H1 (cell line): Measurements from ENCODE around the gene TMPRSS3. TPM values are rescaled to one million over a fixed set of nuclear protein-coding genes. Genes with fewer than 3 reads are reported as not detected.

ENCODE experiments used
- CTCF ChIA-PET: fragments of 300-600 bp; sonication (Branson Sonifier 250); formaldehyde crosslinking; loops from one replicate; lab custom pipeline; 2021; ENCODE audit not compliant: partially characterized antibody; lab: Charles Lee
- POLR2A ChIA-PET: fragments of 300-600 bp; sonication (Branson Sonifier 250); formaldehyde crosslinking; loops from one replicate; lab custom pipeline; 2021; ENCODE audit warnings: inconsistent platforms; ENCODE audit not compliant: partially characterized antibody; lab: Charles Lee
- DNase-seq, 2 experiments: peaks; one replicate each; pipeline versions ENCODE4 v3.0.0 to v3.0.0-alpha.2; 2010 to 2022; ENCODE audit warnings: low spot score in 2 of 2, low read depth in 1 of 2, mixed read lengths in 1 of 2
- FAIRE-seq: peaks from 2 replicates; lab custom pipeline; 2011; peaks lifted over from hg19 to GRCh38; lab: Jason Lieb, UNC
- H2AFZ ChIP-seq: 2 replicates; pipeline ENCODE4 v1.8.1; 2012; ENCODE audit warnings: low read length, inconsistent platforms
- H2AK5ac ChIP-seq: 2 replicates; pipeline ENCODE4 v1.6.1; 2013; ENCODE audit warnings: low read depth, low read length
- H2BK120ac ChIP-seq: replicated peaks from 2 replicates; pipeline ENCODE3; 2013; ENCODE audit warnings: low read depth, low read length, inconsistent platforms
- H2BK12ac ChIP-seq: 2 replicates; pipeline ENCODE4 v1.6.1; 2013; ENCODE audit warnings: low read depth, low read length
- H2BK15ac ChIP-seq: 2 replicates; pipeline ENCODE4 v1.6.1; 2013; ENCODE audit warnings: low read length
- H2BK20ac ChIP-seq: 2 replicates; pipeline ENCODE4 v1.6.1; 2013; ENCODE audit warnings: low read length
- H2BK5ac ChIP-seq: 2 replicates; pipeline ENCODE4 v1.6.1; 2013; ENCODE audit warnings: low read depth, low read length
- H3K14ac ChIP-seq: 2 replicates; pipeline ENCODE4 v1.6.1; 2013; ENCODE audit warnings: inconsistent platforms; ENCODE audit not compliant: insufficient read length
- H3K18ac ChIP-seq: 2 replicates; pipeline ENCODE4 v1.6.1; 2013; ENCODE audit warnings: low read length; ENCODE audit errors: extremely low read depth
- H3K23ac ChIP-seq: 2 replicates; pipeline ENCODE4 v1.6.1; 2013; ENCODE audit warnings: inconsistent platforms; ENCODE audit not compliant: insufficient read length
- H3K23me2 ChIP-seq: 2 replicates; pipeline ENCODE4 v1.6.1; 2013; ENCODE audit warnings: low read depth, low read length
- H3K27ac ChIP-seq: 2 replicates; pipeline ENCODE4 v1.6.1; 2011; ENCODE audit warnings: low read depth, low read length, inconsistent platforms
- H3K27me3 ChIP-seq, 4 experiments: replicated peaks in 1 of 4; 1 replicate in 1 of 4; 2 replicates in 3 of 4; pipeline versions ENCODE4 v1.6.1 to v1.8.1; 2011 to 2013; ENCODE audit warnings: low read length in 3 of 4, mild to moderate bottlenecking in 3 of 4, inconsistent platforms in 2 of 4, mixed read lengths in 2 of 4, moderate library complexity in 1 of 4; ENCODE audit not compliant: control insufficient read depth in 3 of 4, insufficient read depth in 3 of 4; ENCODE audit errors: extremely low read depth in 1 of 4
- H3K36me3 ChIP-seq, 4 experiments: 2 replicates each; pipeline versions ENCODE4 v1.6.1 to v1.8.1; 2011 to 2013; ENCODE audit warnings: mild to moderate bottlenecking in 4 of 4, low read length in 3 of 4, moderate library complexity in 2 of 4, control low read depth in 1 of 4, inconsistent platforms in 1 of 4; ENCODE audit not compliant: insufficient read depth in 4 of 4, control insufficient read depth in 2 of 4
- H3K4ac ChIP-seq: replicated peaks from 2 replicates; pipeline ENCODE3; 2013; ENCODE audit warnings: low read length, low read depth, mixed read lengths, inconsistent platforms; ENCODE audit not compliant: insufficient read length
- H3K4me1 ChIP-seq, 4 experiments: replicated peaks in 1 of 4; 1 replicate in 1 of 4; 2 replicates in 3 of 4; pipeline versions ENCODE4 v1.6.1 to v1.8.1; 2011 to 2013; ENCODE audit warnings: low read length in 3 of 4, inconsistent platforms in 2 of 4, mixed read lengths in 1 of 4; ENCODE audit not compliant: insufficient read depth in 4 of 4, control insufficient read depth in 3 of 4
- H3K4me2 ChIP-seq, 2 experiments: 2 replicates each; pipeline versions ENCODE4 v1.6.1 to v1.8.1; 2011 to 2013; ENCODE audit warnings: low read depth in 2 of 2, low read length in 2 of 2, control low read depth in 1 of 2, inconsistent platforms in 1 of 2, mild to moderate bottlenecking in 1 of 2; ENCODE audit not compliant: insufficient read depth in 1 of 2
- H3K4me3 ChIP-seq, 4 experiments: fragments of 200-600, 300-600 bp in 1 of 4; sonication (generic), shearing (Covaris generic), sonication (Bioruptor Twin) in 1 of 4; 2 replicates each; pipeline versions ENCODE4 v1.5.1 to v1.8.1; 2011 to 2016; ENCODE audit warnings: low read length in 4 of 4, low read depth in 3 of 4, control low read depth in 2 of 4, inconsistent platforms in 2 of 4, mild to moderate bottlenecking in 2 of 4, mixed read lengths in 1 of 4, moderate library complexity in 1 of 4; ENCODE audit not compliant: insufficient read depth in 2 of 4; ENCODE audit errors: extremely low read depth in 1 of 4
- H3K56ac ChIP-seq: replicated peaks from 2 replicates; pipeline ENCODE3; 2013; ENCODE audit warnings: low read depth, mild to moderate bottlenecking, mixed read lengths, low read length, inconsistent platforms; ENCODE audit not compliant: insufficient read length
- H3K79me1 ChIP-seq: 2 replicates; pipeline ENCODE4 v1.6.1; 2013; ENCODE audit warnings: low read depth, low read length, control low read depth
- H3K79me2 ChIP-seq, 2 experiments: 2 replicates each; pipeline versions ENCODE4 v1.6.1 to v1.8.1; 2012 to 2013; ENCODE audit warnings: low read length in 2 of 2, mild to moderate bottlenecking in 2 of 2, inconsistent platforms in 1 of 2; ENCODE audit not compliant: insufficient read depth in 2 of 2, control insufficient read depth in 1 of 2
- H3K9ac ChIP-seq, 4 experiments: replicated peaks in 1 of 4; 1 replicate in 1 of 4; 2 replicates in 3 of 4; pipeline versions ENCODE4 v1.6.1 to v1.8.1; 2011 to 2013; ENCODE audit warnings: low read depth in 3 of 4, low read length in 3 of 4, control low read depth in 2 of 4, mild to moderate bottlenecking in 2 of 4, moderate library complexity in 2 of 4, inconsistent platforms in 1 of 4; ENCODE audit errors: extremely low read depth in 1 of 4
- H3K9me3 ChIP-seq, 2 experiments: 2 replicates each; pipeline versions ENCODE4 v1.6.1 to v1.8.1; 2012 to 2013; ENCODE audit warnings: mild to moderate bottlenecking in 2 of 2, moderate library complexity in 2 of 2, control low read depth in 1 of 2, inconsistent platforms in 1 of 2, low read depth in 1 of 2, low read length in 1 of 2, mixed read lengths in 1 of 2; ENCODE audit not compliant: insufficient read depth in 2 of 2
- H4K20me1 ChIP-seq, 2 experiments: replicated peaks in 1 of 2; 2 replicates each; pipeline versions ENCODE3 to v1.8.1; 2011 to 2013; ENCODE audit warnings: inconsistent platforms in 2 of 2, low read length in 2 of 2, mild to moderate bottlenecking in 1 of 2; ENCODE audit not compliant: insufficient read depth in 2 of 2, control insufficient read depth in 1 of 2
- H4K5ac ChIP-seq: 2 replicates; pipeline ENCODE4 v1.6.1; 2013; ENCODE audit warnings: low read length, low read depth, mixed read lengths, inconsistent platforms; ENCODE audit not compliant: insufficient read length
- H4K8ac ChIP-seq: 2 replicates; pipeline ENCODE4 v1.8.0; 2013; ENCODE audit warnings: mild to moderate bottlenecking, moderate library complexity, low read length, inconsistent platforms; ENCODE audit not compliant: insufficient read depth; ENCODE audit errors: extremely low read depth
- H4K91ac ChIP-seq: replicated peaks from 2 replicates; pipeline ENCODE3; 2013; ENCODE audit warnings: low read length, mixed read lengths, inconsistent platforms; ENCODE audit not compliant: insufficient read length
- ASH2L ChIP-seq: fragments of 200-600, 300-600 bp; sonication (generic); IDR thresholded peaks from one replicate; pipeline ENCODE4 v1.7.1; 2017; ENCODE audit warnings: low read length
- CTCF ChIP-seq, 3 experiments: IDR thresholded peaks; 1 replicate in 2 of 3; 2 replicates in 1 of 3; pipeline versions ENCODE4 v1.5.1 to v1.6.1; 2011; ENCODE audit warnings: low read length in 3 of 3, mild to moderate bottlenecking in 3 of 3, inconsistent platforms in 2 of 3, low read depth in 1 of 3, moderate library complexity in 1 of 3; ENCODE audit not compliant: insufficient read depth in 1 of 3; ENCODE audit errors: control extremely low read depth in 1 of 3
- GTF2F1 ChIP-seq: IDR thresholded peaks from 2 replicates; pipeline ENCODE4 v1.6.1; 2012; ENCODE audit warnings: low read depth, low read length, improper control_type of control experiment, borderline replicate concordance
- HDAC2 ChIP-seq, 2 experiments: fragments of 300-600 bp in 1 of 2; sonication (generic) in 1 of 2; IDR thresholded peaks; 2 replicates each; pipeline ENCODE4 v1.6.1; 2011 to 2012; ENCODE audit warnings: low read depth in 2 of 2, low read length in 2 of 2, mild to moderate bottlenecking in 2 of 2, moderate library complexity in 2 of 2, borderline replicate concordance in 1 of 2, inconsistent platforms in 1 of 2
- POU5F1 ChIP-seq: IDR thresholded peaks from 2 replicates; pipeline ENCODE4 v1.6.1; 2011; ENCODE audit warnings: low read depth, mild to moderate bottlenecking, low read length, moderate library complexity
- SAP30 ChIP-seq: fragments of 300-600 bp; sonication (generic); IDR thresholded peaks from 2 replicates; pipeline ENCODE4 v1.7.1; 2012; ENCODE audit warnings: low read length, moderate library complexity, mild to moderate bottlenecking, inconsistent platforms; ENCODE audit not compliant: insufficient read depth, insufficient replicate concordance
- SP2 ChIP-seq: IDR thresholded peaks from 2 replicates; pipeline ENCODE4 v1.6.1; 2012; ENCODE audit warnings: mild to moderate bottlenecking, low read length, inconsistent platforms
- ZNF274 ChIP-seq: IDR thresholded peaks from 2 replicates; pipeline ENCODE4 v1.7.0; 2012; ENCODE audit warnings: low read length, borderline replicate concordance; ENCODE audit errors: extremely low read depth
- WGBS, 2 experiments: shearing (Covaris generic) in 1 of 2; methylation state at CpG; one replicate each; pipeline versions ENCODE4 v1.1.6 to v1.1.7; 2013 to 2015; ENCODE audit warnings: low lambda C conversion rate in 2 of 2, mixed read lengths in 2 of 2, inconsistent platforms in 1 of 2, low coverage in 1 of 2, missing lambda C conversion rate in 1 of 2; ENCODE audit not compliant: insufficient replicate concordance in 2 of 2, insufficient coverage in 1 of 2, insufficient read length in 1 of 2; ENCODE audit errors: extremely low coverage in 1 of 2, missing lambda C conversion rate in 1 of 2; 5-methylcytosine and 5-hydroxymethylcytosine counted together
- polyA plus RNA-seq, 7 experiments: library from polyadenylated mRNA; depleted of rRNA in 3 of 7; stranded (reverse) in 5 of 7; unstranded in 2 of 7; fragments of >200 nt in 5 of 7; fragments of 200-250 nt in 2 of 7; gene quantifications; 1 replicate in 5 of 7; 2 replicates in 1 of 7; 4 replicates in 1 of 7; pipeline versions ENCODE4 v1.2.1 to v1.2.3, GENCODE V29; 2011 to 2013; ENCODE audit warnings: missing spikeins in 2 of 7, mixed read lengths in 2 of 7
- total RNA-seq: library from RNA; stranded (reverse); fragmentation: NEBNext Ultra II Directional; extraction: Animal tissue kit (Norgen Biotek cat#: 25700); gene quantifications from 2 replicates; pipeline ENCODE4 v1.2.1, GENCODE V29; 2021
- TF ChIP-seq, protein P1 (sequence below): IDR thresholded peaks from 2 replicates; pipeline ENCODE4 v1.6.1; 2012; ENCODE audit warnings: inconsistent platforms

Gene TMPRSS3
- total and polyA plus RNA-seq, 2 of the 8 experiments (the other 6 are each of a cell fraction or from before 2014, with no cell fraction given): 0.38 TPM; not detected in 1

DNA sequence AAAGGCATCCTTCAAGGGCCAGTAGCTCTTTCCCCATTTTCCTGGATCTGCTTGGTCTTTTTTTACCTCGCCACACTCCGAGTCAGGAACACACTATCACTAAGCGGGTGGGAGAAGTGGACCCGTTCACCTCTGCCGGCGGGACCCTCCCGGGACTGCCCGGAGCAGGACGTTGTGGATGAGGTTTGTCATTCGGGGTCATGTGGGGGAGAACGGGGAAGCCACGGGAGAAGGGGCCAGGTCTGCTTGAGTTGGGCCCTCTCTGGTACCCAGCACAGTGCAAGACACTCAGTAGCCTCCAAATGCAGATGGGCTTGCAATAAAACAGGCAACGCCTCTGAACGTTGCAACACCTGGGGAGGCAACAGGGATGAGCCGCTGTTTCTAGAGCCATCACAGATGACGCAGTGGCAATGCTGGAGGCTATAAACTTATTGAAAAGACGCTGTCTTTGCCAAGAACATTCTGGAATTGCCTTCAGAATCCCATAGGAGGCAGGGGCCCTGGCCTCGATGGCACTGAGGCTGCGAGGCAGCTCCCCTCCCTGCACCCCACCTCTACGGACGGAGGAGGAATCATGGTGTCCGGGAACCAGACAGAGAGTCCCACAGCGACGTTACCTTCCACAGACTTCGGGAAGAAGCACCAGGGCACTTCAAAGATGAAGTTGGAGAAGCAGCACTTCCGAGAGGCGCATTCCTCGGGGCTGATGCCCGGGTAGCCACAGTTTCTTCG lies 48.8 kb downstream of the TMPRSS3 start:
- H4K8ac ChIP-seq: no peak overlapping the region
- H2BK12ac ChIP-seq: no peak overlapping the region
- no peak overlapping the region for H2BK20ac ChIP-seq
- H3K14ac ChIP-seq: no peak overlapping the region
- H3K36me3 ChIP-seq: no peaks in the 10 kb centered on the region
- no peak overlapping the region for H2BK15ac ChIP-seq
- H3K4me3 ChIP-seq: no peak overlapping the region
- WGBS, 2 experiments: 93% methylated on average over 30 of the region's 30 CpGs; no CpG with 5 or more reads in 1 of the 2 experiments
- no peak overlapping the region for H3K9ac ChIP-seq
- no peak overlapping the region for H4K5ac ChIP-seq
- no peak overlapping the region for H3K4me2 ChIP-seq
- no peak overlapping the region for H3K18ac ChIP-seq
- H3K27ac ChIP-seq: no peak overlapping the region
- CTCF ChIA-PET: interaction anchor here (0.8 to 3.4 kb wide), 4 partner anchors 9 to 221 kb away, joined by 3 to 22 read pairs (median 6); no protein-coding TSS in a partner anchor
- no peak overlapping the region for H3K56ac ChIP-seq
- no peak overlapping the region for H2BK5ac ChIP-seq
- H2BK120ac ChIP-seq: no peak overlapping the region
- no peak overlapping the region for H3K23ac ChIP-seq
- FAIRE-seq: no peak
- no peak overlapping the region for H2AFZ ChIP-seq
- DNase-seq: no peak
- POLR2A ChIA-PET: no interaction called here
- no peaks in the 10 kb centered on the region for H3K9me3 ChIP-seq
- H3K79me1 ChIP-seq: no peaks in the 10 kb centered on the region
- H3K27me3 ChIP-seq: no peaks in the 10 kb centered on the region
- H3K79me2 ChIP-seq: no peaks in the 10 kb centered on the region
- no peak overlapping the region for H3K4ac ChIP-seq
- H3K4me1 ChIP-seq: peaks cover 0 to 3% (median 0%) of the 10 kb centered on the region in 4 experiments; a peak in 2 of 7 replicates
- H2AK5ac ChIP-seq: no peak overlapping the region
- H4K20me1 ChIP-seq: no peaks in the 10 kb centered on the region
- no peak overlapping the region for H4K91ac ChIP-seq
- H3K23me2 ChIP-seq: no peaks in the 10 kb centered on the region
- no peak for TF ChIP-seq HDAC2 (IDR thresholded peaks at IDR 0.05; ENCODE audit: borderline replicate concordance in 1 of 2, low read depth in 2 of 2, low read length in 2 of 2)
- no peak for TF ChIP-seq CTCF (IDR thresholded peaks at IDR 0.05; ENCODE audit: control extremely low read depth in 1 of 3, insufficient read depth in 1 of 3, low read depth in 1 of 3, low read length in 3 of 3)
- TF ChIP-seq, protein P1, sequence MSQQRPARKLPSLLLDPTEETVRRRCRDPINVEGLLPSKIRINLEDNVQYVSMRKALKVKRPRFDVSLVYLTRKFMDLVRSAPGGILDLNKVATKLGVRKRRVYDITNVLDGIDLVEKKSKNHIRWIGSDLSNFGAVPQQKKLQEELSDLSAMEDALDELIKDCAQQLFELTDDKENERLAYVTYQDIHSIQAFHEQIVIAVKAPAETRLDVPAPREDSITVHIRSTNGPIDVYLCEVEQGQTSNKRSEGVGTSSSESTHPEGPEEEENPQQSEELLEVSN: no peak
- no peak for TF ChIP-seq ZNF274
- no peak for TF ChIP-seq SP2
- TF ChIP-seq SAP30: no peak
- no peak for TF ChIP-seq POU5F1
- TF ChIP-seq GTF2F1: no peak
- TF ChIP-seq ASH2L: no peak
